Measurements from ENCODE around the gene TMEM86A.
"Not testable (repeated sequence)": the region's sequence is repeated elsewhere in the genome, so short reads cannot be mapped to it uniquely, and the experiment has no call there.

Gene TMEM86A, protein sequence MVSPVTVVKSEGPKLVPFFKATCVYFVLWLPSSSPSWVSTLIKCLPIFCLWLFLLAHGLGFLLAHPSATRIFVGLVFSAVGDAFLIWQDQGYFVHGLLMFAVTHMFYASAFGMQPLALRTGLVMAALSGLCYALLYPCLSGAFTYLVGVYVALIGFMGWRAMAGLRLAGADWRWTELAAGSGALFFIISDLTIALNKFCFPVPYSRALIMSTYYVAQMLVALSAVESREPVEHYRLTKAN

DNA sequence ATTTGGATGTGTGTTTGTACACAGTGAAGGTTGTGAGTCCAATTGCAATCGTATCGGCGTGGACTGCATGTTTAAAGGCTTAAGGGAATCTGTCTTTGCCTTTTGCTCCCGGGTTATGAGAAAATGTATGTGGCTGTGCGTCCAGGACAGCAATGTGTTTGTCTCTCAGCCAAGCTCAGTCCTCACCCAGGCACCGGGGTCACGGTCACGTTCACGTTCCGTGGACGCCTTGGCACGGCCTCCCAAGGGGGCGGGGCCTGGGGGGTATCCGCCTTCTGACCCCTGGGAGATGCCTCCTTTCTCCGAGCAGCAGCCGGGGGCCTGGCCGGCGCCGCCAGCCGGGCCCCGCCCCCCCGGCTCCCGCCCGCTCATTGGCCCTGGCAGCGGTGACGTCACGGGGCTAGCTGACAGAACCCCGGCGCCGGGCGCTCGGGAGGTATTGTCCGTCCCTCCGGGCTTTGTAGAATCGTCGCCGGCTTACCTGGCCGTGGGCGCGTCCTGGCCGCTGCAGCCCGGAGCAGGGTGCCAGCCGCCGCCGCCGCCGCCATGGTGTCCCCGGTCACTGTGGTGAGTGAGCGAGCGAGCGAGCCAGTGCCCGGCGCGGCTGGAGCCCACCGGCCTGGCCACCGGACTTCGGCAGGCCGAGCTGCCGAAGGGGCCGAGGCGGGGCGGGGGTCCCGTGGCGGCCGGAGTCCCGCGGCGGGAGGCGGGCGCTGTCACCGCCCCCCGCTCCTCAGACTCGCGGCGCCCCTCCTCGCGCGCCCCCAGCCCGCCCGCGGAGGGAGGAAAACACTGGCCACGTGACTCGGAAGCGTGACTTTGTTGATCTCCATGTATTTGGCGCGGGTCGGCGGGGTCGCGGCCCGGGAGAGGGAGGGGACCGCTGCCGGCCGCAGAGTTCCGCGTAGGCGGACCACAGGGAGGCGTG is at the start of gene TMEM86A:
Gene TMEM86A (plus strand): TSS at position 439 of the 928 bp plus-strand sequence. CDS start 108 bp downstream, at position 547.
- DNase-seq: peak; percentile 89

DNA sequence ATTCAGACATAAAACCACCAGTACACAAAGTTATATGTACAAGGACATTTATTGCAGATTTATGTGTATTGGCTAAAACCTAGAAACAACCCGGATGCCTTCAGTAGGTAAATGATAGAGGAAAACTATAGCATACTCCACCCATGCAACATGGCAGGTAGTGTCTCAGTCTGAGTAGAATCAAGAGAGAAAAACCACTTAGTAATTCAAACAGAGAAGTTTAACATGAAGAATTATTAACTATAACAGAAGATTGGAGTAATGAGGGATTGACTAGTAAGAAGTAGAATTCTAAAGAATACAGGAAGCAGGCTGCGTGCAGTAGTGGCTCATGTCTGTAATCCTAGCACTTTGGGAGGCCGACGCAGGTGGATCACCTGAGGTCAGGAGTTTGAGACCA is 48.2 kb upstream of the TMEM86A start:
- no peak for DNase-seq

DNA sequence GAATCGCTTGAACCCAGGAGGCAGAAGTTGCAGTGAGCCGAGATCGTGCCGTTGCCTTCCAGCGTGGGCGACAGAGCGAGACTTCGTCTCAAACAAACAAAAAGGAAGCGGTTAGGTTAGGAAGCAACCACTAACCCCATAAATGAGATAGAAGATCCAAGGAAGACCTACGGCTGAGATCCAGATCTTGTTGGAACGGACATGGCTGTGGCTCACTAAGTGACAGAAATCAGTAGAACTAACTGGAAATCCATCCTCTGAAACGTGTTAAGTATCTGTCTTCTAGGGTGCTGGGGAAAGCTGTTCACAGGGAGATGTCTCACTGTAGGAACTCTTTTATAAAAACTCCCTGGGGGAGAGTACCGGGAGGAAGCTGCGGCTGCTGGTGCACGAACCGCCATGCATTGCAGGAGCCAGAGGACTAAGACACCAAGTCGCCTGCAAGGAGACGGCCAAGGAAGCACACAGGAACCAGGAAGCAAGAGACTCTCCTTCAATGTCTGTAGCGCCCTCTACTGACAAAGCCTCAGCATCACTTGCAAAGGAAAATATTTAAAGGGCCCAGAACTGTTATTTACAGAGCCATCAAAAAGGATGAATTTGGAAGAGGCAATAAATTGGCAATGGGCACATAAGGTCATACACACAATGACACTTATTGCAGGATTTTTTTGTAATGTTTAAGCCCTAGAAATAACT is 47.6 kb upstream of the TMEM86A start:
- peak; percentile 67 for DNase-seq

DNA sequence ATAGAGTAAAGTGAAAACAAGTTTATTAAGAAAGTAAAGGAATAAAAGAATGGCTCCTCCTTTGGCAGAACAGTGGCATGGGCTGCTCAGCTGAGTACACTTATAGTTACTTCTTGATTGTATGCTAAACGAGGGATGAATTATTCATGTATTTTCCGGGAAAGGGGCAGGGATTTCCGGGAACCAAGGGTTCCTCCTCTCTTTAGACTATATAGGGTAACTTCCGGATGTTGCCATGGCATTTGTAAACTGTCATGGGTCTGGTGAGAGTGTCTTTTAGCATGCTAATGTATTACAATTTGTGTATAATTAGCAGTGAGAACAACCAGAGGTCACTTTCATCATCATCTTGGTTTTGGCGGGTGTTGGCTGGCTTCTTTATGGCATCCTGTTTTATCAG is 40.9 kb upstream of the TMEM86A start:
- DNase-seq: no peak

DNA sequence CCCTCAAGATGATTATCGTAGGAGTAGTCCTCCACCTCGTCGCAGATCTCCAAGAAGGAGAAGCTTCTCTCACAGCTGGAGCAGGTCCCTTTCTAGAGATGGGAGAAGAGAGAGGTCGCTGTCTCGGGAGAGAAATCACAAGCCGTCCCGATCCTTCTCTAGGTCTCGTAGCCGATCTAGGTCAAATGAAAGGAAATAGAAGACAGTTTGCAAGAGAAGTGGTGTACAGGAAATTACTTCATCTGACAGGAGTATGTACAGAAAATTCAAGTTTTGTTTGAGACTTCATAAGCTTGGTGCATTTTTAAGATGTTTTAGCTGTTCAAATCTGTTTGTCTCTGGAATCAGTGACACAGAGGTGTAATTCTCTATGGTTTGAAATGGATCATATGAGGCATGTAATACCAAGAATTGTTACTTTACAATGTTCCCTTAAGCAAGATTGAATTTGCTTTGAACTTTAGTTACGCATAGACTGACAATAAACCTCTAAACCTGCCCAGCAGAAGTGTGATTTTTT is 33.2 kb upstream of the TMEM86A start:
- not testable (repeated sequence) for DNase-seq

DNA sequence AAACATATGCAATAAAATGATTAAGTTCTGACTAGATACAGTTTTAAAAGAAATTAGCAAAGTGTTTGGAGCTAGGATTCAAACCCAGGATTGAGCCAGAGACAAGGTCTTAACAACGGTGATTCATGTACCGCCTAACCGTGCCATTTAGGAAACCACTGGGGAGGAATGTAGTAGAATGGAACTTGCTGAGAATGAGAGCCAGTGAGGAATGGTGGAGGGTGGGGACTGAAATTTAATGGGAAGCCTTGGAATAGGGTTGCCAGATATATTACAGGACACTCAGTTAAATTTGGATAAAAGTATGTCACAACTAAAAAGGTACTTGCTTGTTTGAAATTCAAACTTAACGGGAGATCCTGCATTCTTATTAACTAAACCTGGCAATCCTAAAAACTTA is 30.4 kb upstream of the TMEM86A start:
- DNase-seq: no peak

DNA sequence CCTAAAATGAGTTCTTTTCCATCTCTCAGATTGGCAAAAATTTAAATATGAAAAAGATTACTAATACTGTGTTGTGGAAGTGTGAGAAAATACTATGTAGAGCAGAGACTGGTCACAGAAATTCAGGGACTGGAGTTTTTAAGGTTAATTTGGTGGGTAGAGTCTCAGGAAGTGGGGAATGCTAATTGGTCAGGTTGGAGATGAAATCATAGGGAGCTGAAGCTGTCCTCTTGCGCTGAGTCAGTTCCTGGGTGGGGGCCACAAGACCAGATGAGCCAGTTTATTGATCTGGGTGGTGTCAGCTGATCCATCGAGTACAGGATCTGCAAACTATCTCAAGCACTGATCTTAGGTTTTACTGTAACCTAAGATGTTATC is 29.4 kb upstream of the TMEM86A start:
- peak; percentile 33 for DNase-seq

DNA sequence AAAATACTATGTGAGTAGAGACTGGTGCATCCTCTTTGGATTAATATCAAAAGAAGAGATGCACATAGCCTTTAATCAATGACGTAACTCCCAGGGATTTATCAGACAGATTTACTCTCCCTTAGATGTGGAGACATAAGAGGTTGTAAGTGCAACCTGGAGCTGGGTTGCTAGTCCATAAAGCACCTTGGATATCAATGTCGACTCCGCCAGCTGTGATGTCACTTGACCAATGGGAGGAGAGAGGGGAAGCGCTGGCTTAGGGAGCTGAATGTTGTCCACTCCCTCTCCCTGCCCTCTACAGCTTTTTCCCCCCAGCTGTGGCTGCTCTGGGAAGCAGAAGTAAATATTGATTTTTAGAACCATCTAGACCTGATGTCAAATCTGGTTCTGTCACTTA is 28.9 kb upstream of the TMEM86A start:
- no peak for DNase-seq

DNA sequence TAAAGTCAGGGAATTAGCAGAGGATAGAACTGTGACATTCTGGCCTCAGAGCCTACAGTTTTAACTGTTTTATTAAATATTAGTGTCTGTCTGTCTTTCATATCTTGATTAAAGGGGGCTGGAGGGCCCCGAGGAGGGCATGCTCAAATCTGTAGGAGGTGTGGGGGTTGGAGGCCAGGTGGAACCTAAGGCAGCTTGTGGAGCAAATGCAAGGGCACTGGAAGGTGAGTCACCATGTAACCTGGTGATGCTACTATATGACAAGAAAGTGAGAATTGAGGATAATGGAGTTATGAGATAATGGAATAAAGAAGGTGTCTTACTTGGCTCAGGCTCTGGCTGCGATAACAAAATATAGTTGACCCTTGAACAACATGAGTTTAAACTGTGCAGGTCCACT is 27.3 kb upstream of the TMEM86A start:
- no peak for DNase-seq

DNA sequence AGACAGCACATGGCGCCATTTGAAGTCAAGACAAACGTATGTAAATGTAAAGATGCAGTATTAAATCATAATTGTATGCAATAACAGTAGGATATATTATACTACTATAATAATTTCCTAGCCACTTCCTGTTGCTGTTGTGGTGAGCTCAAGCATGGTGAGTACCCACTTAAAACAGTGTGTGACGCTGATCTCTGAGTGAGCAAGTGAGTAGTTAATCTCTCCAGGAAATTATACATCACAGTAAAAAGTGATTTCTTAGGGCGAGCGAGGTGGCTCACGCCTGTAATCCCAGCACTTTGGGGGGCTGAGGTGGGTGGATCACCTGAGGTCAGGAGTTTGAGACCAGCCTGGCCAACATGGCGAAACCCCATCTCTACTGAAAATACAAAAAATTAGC is 26.4 kb upstream of the TMEM86A start:
- peak; percentile 15 for DNase-seq

DNA sequence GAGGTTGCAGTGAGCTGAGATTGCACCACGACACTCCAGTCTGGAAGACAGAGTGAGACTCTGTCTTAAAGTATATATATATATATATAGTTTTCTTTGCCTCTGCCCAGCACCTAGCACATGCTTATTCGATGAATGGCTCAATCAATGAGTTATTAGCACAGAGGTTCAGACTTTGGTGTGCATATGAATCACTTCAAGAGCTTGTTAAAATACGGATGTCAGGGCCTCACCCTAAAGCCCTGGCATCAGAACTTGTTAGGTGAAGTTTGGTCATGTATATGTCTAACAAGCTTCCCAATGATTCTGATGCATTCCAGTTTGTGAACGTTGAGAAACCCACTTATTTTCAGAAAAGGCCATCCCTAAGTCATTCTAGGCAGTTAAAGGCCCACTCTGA is 21.8 kb upstream of the TMEM86A start:
- DNase-seq: no peak

DNA sequence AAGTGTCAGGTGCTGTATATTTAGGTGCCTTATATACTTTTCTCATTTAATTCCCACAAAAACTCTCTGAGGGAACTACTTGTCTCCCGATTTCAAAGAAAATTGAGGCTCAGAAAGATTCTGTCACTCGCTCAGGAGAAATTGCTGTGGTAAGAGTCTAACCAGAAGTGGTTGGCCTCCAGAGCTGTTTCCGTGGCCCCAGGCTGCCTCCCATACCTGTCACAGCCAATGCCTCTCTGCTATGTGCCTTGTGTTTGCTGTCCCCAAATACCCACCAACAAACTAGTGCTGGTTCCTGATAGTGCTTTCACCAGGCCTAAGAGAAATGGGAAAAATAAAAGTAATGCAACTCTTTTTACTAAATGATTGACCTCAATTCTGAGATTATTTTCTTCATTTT is 21.0 kb upstream of the TMEM86A start:
- DNase-seq: no peak

DNA sequence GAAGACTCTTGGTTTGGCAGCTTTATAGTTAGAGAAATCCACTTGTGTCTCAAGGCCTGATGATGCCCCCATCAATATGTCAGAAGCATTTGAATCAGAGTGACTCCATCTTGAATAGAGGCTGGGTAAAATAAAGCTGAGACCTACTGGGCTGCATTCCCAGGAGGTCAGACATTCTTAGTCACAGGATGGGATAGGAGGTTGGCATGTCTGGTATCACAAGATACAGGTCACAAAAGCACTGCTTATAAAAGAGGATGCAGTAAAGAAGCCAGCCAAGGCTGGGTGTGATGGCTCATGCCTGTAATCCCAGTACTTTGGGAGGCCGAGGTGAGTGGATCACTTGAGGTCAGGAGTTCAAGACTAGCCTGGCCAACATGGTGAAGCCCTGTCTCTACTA is 16.6 kb upstream of the TMEM86A start:
- DNase-seq: not testable (repeated sequence)

DNA sequence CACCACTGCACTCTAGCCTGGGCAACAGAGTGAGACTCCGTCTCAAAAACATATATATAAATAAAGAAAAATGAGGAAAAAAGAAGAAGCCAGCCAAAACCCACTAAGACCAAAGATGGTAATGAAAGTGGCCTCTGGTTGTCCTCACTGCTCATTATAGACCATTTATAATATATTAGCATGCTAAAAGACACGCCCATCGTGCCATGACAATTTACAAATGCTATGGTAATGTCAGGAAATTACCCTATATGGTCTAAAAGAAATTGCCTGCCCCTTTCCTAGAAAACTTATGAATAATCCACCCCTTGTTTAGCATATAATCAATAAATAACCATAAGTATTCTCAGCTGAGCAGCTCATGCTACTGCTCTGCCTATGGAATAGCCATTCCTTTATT is 16.1 kb upstream of the TMEM86A start:
- DNase-seq: no peak

DNA sequence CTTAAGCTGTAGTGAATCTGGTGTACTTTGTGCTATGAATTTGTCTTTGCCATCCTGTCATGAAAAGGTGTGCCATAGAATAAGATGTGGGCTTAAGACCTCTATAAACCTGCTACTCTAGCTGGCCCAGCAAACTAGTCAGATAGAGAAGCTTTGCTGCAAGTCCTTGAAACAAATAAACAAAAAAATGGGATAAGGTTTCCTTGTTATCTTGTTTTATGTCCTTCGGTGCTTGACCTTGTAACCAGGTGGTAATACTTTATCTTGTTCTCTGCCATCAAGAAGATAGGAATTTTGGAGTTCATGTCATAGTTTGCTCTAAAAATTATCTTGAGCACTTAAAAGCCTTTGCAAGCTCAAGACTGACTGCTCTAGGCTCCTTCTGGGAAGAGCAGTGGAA is 14.3 kb upstream of the TMEM86A start:
- DNase-seq: no peak

DNA sequence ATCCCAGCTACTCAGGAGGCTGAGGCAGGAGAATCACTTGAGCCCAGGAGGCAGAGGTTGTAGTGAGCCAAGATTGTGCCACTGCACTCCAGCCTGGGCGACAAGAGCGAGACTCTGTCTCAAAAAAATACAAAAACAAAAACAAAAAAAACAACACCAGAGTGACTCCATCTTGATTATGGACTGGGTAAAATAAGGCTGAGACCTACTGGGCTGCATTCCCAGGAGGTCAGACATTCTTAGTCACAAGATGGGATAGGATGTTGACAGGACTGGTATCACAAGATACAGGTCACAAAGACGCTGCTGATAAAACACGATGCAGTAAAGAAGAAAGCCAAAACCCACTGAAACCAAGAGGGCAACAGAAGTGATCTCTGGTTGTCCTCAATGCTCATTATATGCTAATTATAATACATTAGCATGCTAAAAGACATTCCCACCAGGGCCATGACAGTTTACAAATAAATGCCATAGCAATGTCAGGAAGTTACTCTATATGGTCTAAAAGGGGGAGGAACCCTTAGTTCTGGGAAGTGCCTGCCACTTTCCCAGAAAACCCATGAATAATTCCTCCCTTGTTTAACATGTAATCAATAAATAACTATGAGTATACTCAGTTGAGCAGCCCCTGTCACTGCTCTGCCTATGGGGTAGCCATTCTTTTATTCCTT is 7.0 kb upstream of the TMEM86A start:
- DNase-seq: not testable (repeated sequence)

DNA sequence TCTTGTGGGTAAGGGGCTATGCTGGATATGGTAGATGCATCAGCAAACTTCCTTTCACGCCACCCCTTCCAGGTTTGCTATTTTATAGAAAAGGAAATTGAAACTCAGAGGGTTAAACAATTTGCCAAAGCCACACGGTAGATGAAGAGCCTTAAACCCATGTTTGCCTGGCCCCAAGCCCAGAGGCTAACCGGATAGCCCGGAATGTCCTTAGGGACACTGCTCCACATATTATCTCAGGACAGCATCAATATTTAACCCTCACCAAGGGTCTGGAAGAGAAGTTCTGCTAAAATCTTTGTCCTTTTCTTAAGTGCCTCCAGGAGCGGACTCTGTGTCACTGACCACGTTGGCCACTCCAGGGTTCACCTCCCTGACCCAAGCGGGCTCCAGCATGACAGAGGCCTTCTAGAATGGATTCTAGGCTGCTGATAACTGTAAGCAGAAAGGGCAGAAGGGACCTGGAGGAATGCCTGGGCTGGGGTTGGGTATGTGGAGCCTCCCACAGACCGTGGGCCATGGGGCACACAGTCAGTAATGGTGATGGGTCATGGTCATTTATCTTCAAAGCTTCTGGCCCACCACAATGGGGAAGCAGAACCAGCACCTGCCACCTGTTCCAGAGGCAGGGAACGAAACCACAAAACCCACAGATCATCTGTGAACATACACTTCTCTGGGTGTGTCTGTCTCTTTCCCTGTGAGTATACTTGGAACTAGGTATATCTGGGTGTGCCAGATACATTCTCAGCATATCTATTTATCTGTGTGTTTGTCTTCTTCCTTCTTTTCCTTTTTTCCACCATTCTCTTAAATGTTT is 5.4 kb upstream of the TMEM86A start:
- DNase-seq: no peak

DNA sequence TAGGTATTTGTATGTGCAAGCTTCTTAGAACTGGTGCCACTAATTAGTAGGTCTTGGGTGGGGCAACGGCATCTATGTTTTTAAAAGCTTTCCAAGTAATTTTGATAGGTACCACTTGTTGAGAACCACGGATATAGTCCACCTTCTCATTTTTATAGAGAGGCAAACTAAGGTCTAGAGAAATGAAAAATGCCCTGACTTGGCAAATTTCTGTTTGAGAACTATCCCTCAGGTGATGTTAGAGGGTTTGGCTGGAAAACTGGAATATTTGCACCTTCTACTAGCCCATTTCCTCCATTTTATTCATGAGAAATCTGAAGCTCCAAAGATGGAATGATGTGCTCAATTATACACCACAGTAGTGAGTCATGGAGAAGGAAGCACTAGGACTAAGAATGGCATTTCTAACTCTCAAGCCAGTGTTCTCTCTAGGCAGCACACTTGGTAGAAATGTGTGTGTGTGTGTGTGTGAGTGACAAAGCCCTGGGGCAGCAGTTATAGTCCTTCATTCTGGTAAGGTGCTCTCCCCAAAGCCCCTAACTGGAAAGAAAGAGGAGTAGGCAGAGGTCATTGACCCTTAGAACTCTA is 1.8 kb upstream of the TMEM86A start:
- DNase-seq: no peak

DNA sequence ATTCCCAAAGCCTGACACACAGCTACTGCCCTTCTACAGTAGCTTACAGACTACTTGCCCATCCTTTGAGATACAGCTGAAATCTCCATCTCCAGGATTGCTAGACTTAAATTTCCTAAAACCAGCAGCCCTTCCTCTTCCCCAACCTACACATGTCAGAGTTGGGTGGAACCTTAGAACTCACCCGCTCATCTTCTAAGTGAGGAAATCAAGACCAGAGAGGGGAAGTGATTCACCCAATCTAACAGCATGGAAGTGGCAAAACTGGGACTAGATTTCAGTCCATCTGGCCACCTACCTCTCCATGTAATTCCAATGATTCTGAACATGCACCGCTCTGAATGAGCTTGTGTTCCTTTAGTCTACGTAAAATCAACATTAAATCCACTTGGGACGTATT is 1.0 kb upstream of the TMEM86A start:
- peak; percentile 81 for DNase-seq

DNA sequence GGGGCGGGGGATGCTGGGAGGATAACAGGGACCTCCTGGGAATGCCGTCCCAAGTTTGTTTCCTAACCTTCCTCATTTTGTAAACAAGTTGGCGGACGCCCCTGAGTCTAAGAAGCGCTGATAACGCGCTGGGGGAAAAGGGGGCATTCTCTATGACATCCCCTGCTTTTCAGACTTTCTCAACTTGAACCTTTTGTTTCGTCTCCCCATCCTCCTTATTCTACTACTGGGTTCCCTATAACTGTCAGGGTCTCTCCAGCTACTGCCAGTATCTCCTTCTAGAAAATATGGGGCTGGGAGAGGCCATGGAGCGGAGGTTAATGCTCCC is 654 bp downstream of the TMEM86A start:
- DNase-seq: no peak

DNA sequence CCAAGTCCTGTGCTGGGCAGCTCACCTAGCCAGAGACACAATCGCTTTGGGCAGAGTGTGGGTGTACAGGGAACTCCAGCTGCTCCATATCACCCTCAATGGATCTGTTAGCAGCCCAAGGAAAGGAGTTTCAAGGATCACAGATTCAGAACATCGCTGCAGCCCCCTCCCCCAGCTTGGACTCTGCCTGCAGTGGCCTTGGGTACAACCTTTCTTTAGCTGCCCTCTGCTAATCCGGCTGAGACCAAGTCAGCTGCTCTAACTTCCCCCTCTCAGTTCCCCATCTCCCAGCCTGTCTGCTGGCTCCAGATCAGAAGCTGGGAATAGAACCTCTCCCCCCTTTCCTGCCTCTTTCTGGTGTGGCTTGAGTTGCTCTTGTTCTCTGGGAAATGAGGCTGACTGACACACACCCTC is 1.3 kb downstream of the TMEM86A start:
- peak; percentile 68 for DNase-seq

DNA sequence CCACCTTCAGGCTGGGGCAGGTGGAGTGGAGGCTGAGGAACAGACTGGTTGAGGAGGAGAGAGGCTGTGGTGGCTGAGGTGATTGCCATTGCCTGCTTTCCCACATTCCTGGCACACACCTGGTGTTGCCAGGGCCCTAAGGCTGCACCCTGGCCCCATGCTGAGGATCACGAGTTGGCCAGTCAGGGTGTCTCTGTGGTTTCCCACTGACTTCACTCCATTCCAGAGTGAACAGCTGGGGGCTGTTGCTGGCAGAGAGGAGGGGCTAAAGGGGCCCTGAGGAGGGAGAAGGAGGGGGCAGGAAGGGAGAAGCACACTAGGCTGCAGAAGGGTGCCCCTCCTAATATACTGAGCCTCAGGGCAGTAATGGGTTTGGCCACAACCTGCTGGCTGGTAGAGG is 1.8 kb downstream of the TMEM86A start:
- DNase-seq: peak; percentile 19

All from inflammatory macrophage treated with lipopolysaccharide for 4 hours (primary cell).